GM12892 (cell line): ENCODE data around the gene SLAMF1.
"Not testable (repeated sequence)": the region's sequence is repeated elsewhere in the genome, so short reads cannot be mapped to it uniquely, and the experiment has no call there.

Experiments
- DNase-seq: peaks from one replicate; pipeline ENCODE4 v3.0.0; 2011; ENCODE audit not compliant: insufficient read length
- FAIRE-seq: peaks from 2 replicates; lab custom pipeline; 2011; peaks lifted over from hg19 to GRCh38; lab: Jason Lieb, UNC
- POLR2A ChIP-seq: IDR thresholded peaks from 2 replicates; pipeline ENCODE4 v1.6.1; 2011; ENCODE audit warnings: low read depth, low read length, control low read depth
- POLR2AphosphoS5 ChIP-seq: IDR thresholded peaks from 2 replicates; pipeline ENCODE4 v1.6.1; 2011; ENCODE audit warnings: low read depth, low read length, control low read depth
- TAF1 ChIP-seq: IDR thresholded peaks from 2 replicates; pipeline ENCODE4 v1.6.1; 2011; ENCODE audit warnings: low read depth, mild to moderate bottlenecking, control low read depth, low read length, borderline replicate concordance

Gene SLAMF1

GRCh38 chr1:160607011-160607671, 39.7 kb downstream of the SLAMF1 start:
- DNase-seq (no peak), FAIRE-seq (peak; percentile 97)
- no peak for TF ChIP-seq POLR2A
- no peak for TF ChIP-seq TAF1
- TF ChIP-seq POLR2AphosphoS5, result peak; percentile 41; the same call in 1 of the 2 replicates

GRCh38 chr1:160606611-160607010, 40.2 kb downstream of the SLAMF1 start:
- FAIRE-seq (no peak), DNase-seq (no peak)
- TF ChIP-seq POLR2AphosphoS5 (no peak), POLR2A (no peak), TAF1 (no peak)

DNA sequence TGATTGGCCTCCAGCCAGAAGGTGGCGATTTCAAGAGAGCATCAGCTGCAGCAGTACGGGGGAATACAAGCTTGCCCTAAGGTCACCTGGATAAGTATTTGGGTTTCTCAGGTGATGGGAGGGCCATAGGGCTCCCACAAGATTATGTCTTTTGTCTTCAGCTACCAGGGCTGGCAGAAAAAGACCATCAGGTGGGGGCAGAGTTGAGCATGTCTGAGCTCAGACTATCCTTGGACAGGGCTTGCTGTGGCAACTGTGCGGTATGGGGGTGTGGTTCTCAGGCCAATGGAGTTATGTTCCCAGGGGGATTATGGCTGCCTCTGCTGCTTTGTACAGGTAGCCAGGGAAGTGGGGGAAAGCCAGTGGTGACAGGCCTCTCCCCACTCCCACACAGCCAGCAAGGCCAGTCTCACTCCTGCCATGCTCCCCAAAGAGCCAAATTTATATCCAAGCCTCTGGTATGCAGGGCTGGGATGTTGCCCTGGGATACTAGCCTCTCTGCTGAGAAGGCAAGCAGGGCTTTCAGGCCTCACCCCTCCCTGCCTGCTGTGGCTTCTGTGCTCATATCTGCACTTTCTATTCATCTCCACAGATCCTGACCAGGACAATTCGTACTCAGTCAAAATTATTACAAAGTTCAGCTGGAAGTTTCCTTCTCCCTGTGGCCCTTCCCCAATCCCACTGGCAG, 40.9 kb downstream of the SLAMF1 start:
- no peak for FAIRE-seq
- TF ChIP-seq POLR2AphosphoS5, result no peak

GRCh38 chr1:160605205-160605604, 41.6 kb downstream of the SLAMF1 start:
- TF ChIP-seq TAF1 (no peak), POLR2AphosphoS5 (no peak), POLR2A (no peak)
- no peak for DNase-seq
- FAIRE-seq, result no peak

More for the DNA sequence above, 40.9 kb downstream of the SLAMF1 start:
- no peak for DNase-seq

- no peak for FAIRE-seq
- no peak for DNase-seq
Observed at GRCh38 chr1:160597705-160598104, 49.1 kb downstream of the SLAMF1 start.

GRCh38 chr1:160597051-160597450, 49.8 kb downstream of the SLAMF1 start:
- FAIRE-seq (no peak), DNase-seq (no peak)
- TF ChIP-seq POLR2A, result no peak
- no peak for TF ChIP-seq TAF1
- TF ChIP-seq POLR2AphosphoS5, result no peak

More at GRCh38 chr1:160597705-160598104, 49.1 kb downstream of the SLAMF1 start:
- TF ChIP-seq TAF1, result no peak
- no peak for TF ChIP-seq POLR2AphosphoS5
- TF ChIP-seq POLR2A, result no peak

DNA sequence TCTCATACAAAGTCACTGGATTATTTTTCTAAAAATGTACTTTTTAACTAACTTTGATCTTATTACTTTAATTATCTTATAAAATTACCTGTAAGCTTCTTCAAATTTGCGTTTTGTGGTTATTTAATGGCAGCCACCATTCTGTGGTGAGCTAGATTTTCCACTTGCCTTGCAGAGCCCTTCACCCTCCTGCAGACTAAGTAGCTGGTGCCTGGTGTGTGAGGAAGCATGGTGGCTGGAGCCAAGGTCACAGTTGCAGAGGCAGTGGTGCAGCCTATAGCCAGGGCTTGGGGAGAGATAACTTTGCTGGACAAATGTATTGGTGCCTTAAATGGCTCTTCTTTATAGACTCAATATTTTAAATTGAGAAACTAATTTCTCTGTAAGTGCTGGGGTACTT, 56.4 kb downstream of the SLAMF1 start:
- TF ChIP-seq TAF1 (no peak), POLR2AphosphoS5 (no peak), POLR2A (no peak)
- DNase-seq, result no peak
- no peak for FAIRE-seq

- no peak for FAIRE-seq
- TF ChIP-seq POLR2A (no peak), POLR2AphosphoS5 (no peak), TAF1 (no peak)
- DNase-seq, result no peak
Observed at GRCh38 chr1:160588468-160588867, 58.4 kb downstream of the SLAMF1 start.

DNA sequence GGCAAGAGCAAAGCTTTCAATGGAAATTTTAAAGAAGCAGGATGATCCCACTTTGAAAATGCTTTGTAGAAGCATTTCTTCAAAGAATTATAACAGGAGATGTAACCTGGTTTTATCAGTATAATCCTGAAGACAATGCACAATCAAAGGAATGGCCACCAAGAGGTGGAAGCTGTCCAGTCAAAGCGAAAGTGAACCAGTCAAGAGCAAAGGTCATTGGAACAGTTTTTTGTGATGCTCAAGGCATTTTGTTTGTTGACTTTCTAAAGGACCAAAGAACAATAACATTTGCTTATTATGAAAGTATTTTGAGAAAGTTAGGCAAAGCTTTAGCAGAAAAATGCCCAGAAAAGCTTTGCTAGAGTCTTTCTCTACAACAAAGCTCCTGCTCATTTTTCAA, 62.1 kb downstream of the SLAMF1 start:
- FAIRE-seq, result peak; percentile 67

GRCh38 chr1:160582976-160583375, 63.9 kb downstream of the SLAMF1 start:
- not testable (repeated sequence) for DNase-seq, FAIRE-seq

More for the DNA sequence above, 62.1 kb downstream of the SLAMF1 start:
- no peak for TF ChIP-seq TAF1
- no peak for DNase-seq

DNA sequence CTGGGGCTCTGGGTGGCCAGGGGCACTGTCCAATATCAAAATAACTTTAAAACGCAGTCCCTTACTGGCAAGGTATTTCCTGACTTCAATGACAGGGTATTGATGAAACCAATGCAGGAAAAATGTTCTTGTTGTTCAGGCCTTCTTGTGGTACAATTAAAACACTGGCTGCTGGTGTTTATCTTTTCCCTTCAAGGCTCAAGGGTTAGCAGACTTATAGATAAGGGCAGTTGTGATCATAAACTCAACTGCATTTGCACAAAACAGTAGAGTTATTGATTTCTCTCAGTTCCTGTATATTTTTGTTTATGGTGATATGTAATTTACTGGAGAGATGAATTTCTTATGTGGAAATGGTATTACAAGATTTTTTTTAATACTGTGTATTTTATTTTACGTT, 64.9 kb downstream of the SLAMF1 start:
- TF ChIP-seq TAF1 (no peak), POLR2A (no peak), POLR2AphosphoS5 (no peak)
- DNase-seq, result no peak
- FAIRE-seq, result no peak

- FAIRE-seq (no peak), DNase-seq (no peak)
- TF ChIP-seq POLR2A, result no peak
- TF ChIP-seq TAF1, result no peak
- no peak for TF ChIP-seq POLR2AphosphoS5
Observed at GRCh38 chr1:160580221-160580812, 66.5 kb downstream of the SLAMF1 start.
